NCI-H146 treated with DMSO at 0.1 percent for 48 hours (cell line): ENCODE measurements around the gene PRPF19.

ENCODE experiments used
- DNase-seq: peaks from one replicate; lab custom pipeline; 2025; ENCODE audit not compliant: unreplicated experiment; lab: John Stamatoyannopoulos, UW

PRPF19 gene

DNA sequence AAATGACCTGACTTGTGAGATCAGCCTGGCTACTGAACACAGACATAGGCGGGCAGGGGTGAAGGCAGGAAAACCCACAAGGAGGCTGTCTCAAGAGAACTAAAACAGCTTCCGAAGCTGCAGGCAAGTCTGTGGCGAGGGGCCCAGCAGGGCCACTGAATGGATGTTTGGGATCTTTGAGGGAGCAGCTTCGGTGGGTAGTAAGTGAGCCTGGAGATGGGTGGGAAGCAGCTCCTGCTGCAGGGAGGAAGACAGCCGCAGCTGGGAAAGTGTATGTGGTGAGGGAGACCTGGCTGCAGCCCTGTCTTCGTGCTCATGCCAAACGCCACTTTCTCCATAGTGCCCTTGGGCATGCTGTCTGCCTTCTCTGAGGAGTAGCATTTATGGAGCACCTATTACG, 61.0 kb downstream of the PRPF19 start:
- no peak for DNase-seq

DNA sequence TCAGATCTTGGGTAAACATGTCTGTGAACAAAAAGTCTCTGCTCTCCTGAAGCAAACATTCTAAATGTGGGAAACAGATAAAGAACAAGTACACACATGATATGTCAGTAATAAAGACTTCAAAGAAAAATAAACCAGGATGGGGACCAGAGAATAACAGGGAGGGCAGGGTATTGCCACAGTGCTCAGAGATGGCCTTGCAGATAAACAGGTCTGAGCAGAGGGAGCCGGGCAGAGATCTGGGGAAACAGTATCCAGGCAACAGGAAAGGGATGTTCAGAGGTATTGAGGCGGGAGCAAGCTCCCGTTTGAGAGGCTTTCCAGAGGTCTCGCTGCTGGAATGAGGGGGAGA, 61.5 kb downstream of the PRPF19 start:
- no peak for DNase-seq

DNA sequence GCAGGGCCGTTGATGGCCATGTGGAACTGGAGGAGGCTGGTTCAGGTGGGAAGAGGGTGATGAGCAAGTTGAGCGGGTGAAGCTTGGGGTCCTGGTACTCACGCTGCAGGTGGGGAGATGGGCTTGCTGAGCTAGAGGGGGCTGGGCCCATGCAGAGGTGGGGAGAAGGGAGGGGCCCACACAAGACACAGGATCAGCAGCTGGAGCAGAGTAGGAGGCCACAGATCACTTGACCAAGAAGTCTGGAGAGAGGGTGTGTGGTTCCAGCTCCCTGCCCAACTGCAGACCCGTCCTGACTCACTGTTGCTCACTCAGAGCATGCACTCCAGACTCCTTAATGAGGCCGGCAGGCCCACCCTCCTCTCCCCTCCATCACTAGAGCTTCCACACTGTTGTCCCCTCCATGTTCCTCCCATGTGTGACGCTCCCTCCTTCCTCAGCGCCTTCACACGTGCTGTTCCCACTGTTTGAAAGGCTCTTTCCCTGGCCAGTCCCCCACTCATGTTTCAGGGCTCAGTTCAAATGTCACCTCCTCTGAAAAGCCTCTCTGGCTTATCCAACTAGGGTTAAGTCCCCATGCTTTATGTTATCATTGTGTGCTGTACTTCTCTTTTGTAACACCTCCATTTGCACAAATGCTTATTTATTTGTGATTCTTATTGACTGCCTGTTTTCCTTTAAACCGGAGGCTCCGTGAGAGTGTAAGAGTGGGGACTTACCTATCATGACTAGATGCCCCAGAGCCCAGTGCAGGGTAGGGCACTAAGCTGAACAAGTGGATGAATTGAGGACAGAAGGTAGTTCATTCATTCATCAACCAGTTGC, 62.1 kb downstream of the PRPF19 start:
- no peak for DNase-seq

DNA sequence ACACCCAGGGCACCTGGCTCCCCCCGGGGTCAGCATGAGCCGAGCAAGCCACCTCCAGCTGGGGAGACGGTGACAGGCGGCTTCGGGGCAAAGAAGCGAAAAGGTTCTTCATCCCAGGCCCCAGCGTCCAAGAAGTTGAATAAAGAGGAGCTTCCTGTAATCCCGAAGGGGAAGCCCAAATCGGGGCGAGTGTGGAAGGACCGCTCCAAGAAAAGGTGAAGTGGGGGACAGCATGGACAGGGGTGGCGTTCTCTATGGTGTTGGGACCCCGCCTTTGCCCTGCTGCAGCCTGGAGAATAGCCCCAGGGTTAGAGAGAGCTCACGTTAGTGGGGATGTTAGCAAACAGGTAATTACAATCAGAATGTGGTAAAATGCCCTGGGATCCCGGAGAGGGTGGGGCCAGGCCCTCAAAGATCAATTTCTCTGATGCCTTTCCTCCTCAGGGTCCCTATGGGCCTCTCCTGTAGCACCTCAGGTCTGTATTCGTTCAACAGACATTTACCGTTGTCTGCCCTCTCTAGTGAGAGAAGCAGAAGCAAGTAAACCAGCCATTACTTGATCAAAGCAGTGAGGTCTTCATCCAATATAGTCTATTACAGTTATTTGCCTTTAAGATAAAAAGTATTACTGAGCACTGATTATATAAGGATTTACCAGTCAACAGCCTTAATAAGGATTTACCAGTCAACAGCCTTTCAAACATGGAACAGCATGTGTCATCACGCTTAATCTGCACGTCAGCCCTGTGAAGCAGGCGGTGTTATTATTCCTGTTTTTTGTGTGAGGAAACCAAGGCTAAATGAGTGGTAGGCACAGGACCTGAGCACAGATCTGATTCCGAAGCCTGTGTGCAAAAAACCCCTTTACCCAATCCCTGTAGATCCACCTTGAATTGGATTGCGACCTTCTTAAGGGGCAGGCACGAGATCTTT, 63.5 kb downstream of the PRPF19 start:
- peak; percentile 10 for DNase-seq

DNA sequence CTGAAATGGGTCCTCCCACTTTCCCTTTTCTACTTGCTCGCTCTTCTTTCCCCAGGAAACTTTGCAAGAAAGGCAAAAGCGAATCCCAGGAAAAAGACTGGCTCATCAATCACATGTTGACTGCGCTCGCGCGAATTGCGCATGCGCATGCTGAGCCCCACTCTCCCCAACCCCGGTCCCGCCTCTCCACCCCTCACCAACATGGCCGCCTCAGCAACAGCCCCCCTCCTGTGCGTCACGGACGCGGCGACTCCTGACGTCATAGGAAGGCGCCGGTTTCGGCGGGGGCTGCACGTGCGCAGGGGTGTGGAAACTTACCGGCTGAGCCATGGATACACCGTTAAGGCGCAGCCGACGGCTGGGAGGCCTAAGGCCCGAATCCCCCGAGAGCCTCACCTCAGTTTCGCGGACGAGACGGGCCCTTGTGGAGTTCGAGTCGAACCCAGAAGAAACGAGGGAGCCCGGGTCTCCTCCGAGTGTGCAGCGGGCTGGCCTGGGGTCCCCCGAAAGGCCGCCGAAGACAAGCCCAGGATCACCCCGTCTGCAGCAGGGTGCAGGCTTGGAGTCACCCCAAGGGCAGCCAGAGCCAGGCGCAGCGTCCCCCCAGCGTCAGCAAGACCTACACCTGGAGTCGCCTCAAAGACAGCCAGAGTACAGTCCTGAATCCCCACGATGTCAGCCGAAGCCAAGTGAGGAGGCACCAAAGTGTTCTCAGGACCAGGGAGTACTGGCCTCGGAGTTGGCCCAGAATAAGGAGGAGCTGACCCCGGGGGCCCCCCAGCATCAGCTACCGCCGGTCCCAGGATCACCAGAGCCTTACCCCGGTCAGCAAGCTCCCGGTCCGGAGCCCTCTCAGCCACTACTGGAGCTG, 64.4 kb downstream of the PRPF19 start, which contains the start of gene CCDC86:
TSS of gene CCDC86 (plus strand) at position 317 of the 871 bp plus-strand sequence. CDS start at position 329, 12 bp downstream.
- DNase-seq: peak; percentile 73
